NCI-H2081 treated with DMSO at 0.1 percent for 48 hours (cell line): ENCODE results near the gene P4HA1.
"Not testable (repeated sequence)": the region's sequence is repeated elsewhere in the genome, so short reads cannot be mapped to it uniquely, and the experiment has no call there.

Experiments
- DNase-seq: peaks from one replicate; lab custom pipeline; 2025; lab: John Stamatoyannopoulos, UW

Gene P4HA1

DNA sequence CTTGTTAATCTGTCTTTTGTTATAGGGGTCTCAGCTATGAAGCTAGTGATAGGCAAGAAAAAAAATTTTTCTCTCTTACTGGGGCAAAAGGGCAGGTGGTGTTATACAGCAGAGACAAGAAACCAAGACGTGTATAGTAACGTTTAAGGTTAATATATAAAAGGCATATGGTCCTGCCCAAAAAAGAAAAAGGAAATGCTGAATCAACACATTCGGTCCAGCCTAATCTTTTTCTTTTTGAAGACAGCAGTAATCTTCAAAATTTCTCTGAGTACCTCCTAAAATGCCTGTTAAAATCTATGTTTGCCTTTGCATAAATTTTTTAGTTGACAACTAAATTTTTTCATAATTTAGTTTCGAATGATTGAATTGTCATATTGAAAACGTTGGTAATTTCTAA is 54.5 kb downstream of the P4HA1 start:
- DNase-seq: no peak

DNA sequence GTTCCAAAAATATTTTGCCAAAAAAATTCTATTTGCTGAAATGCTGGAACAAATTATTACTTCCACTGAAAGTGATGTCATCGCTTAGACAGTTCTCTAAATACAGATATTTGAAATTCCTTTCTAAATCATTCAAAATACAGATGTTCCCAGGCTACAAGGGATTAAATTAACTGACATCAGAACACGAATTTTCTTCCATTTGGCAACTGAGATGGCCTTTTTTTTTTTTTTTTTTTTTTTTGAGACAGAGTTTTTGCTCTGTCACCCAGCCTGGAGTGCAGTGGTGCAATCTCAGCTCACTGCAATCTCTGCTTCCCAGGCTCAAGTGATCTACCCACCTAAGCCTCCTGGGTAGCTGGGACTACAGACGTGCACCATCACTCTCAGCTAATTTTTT is 57.0 kb downstream of the P4HA1 start:
- no peak for DNase-seq

DNA sequence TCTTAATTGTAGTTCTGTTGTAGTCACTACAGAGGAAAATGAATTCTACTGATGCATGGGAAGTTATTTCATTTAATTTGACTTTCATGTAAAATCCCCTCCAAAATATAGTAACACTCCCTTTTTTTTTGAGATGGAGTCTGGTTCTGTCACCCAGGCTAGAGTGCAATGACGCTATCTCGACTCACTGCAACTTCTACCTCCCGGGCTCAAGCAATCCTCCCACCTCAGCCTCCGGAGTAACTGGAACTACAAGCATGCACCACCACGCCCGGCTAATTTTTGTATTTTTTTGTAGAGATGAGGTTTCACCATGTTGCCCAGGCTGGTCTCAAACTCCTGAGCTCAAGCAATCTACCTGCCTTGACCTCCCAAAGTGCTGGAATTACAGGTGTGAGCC is 60.4 kb downstream of the P4HA1 start:
- DNase-seq: not testable (repeated sequence)

DNA sequence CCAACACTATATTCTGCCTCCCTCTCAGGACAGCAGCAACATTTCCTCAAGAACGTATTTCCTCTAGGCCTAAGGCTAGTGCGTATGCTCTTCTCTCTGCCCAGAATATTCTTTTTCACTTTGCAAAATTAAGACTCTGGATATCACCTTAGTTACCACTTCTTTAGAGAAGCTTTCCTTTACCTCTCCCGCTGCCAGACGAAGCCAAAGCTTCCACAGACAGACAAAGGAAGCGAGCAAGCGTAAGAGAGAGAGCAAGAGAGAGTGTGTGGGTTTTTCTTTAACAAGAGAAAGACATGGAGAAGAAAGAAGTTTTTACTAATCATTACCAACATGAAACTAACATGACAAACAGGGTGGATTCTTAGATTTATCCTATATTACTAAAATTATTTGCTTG is 64.1 kb downstream of the P4HA1 start:
- no peak for DNase-seq

DNA sequence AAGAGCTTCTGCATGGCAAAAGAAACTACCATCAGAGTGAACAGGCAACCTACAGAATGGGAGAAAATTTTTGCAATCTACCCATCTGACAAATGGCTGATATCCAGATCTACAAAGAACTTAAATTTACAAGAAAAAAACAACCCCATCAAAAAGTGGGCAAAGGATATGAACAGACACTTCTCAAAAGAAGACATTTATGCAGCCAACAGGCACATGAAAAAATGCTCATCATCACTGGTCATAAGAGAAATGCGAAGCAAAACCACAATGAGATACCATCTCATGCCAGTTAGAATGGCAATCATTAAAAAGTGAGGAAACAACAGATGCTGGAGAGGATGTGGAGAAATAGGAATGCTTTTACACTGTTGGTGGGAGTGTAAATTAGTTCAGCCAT is 70.0 kb downstream of the P4HA1 start:
- not testable (repeated sequence) for DNase-seq

DNA sequence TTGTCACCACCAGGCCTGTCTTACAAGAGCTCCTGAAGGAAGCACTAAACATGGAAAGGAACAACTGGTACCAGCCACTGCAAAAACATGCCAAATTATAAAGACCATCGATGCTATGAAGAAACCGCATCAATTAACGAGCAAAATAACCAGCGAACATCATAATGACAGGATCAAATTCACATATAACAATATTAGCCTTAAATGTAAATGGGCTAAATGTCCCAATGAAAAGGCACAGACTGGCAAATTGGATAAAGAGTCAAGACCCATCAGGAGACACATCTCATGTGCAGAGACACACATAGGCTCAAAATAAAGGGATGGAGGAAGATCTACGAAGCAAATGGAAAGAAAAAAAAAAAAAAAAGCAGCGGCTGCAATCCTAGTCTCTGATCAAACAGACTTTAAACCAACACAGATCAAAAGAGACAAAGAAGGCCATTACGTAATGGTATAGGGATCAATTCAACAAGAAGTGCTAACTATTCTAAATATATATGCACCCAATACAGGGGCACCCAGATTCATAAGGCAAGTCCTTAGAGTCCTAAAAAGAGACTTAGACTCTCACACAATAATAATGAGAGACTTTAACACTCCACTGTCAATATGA is 73.1 kb downstream of the P4HA1 start:
- not testable (repeated sequence) for DNase-seq

DNA sequence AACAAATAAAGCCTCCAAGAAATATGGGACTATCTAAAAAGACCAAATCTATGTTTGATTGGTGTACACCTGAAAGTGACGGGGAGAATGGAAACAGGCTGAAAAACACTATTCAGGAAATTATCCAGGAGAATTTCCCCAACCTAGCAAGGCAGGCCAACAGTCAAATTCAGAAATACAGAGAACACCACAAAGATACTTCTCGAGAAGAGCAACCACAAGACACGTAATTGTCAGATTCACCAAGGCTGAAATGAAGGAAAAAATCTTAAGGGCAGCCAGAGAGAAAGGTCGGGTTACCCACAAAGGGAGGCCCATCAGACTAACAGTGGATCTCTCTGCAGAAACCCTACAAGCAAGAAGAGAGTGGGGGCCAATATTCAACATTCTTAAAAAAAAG is 73.7 kb downstream of the P4HA1 start:
- not testable (repeated sequence) for DNase-seq

DNA sequence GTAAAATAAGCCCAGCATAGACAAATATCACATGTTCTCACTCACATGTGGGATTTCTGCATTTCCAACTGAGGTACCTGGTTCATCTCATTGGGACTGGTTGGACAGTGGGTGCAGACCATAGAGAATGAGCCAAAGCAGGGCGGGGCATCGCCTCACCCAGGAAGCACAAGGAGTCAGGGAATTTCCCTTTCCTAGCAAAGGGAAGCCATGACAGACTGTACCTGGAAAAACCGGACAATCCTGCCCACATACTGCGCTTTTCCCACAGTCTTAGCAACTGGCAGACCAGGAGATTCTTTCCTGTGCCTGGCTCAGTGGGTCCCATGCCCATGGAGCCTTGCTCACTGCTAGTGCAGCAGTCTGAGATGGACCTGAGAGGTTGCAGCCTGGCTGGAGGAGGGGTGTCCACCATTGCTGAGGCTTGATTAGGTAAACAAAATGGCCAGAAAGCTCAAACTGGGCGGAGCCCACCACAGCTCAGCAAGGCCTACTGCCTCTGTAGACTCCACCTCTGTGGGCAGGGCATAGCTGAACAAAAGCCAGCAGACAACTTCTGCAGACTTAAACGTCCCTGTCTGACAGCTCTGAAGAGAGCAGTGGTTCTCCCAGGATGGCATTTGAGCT is 75.0 kb downstream of the P4HA1 start:
- DNase-seq: not testable (repeated sequence)

DNA sequence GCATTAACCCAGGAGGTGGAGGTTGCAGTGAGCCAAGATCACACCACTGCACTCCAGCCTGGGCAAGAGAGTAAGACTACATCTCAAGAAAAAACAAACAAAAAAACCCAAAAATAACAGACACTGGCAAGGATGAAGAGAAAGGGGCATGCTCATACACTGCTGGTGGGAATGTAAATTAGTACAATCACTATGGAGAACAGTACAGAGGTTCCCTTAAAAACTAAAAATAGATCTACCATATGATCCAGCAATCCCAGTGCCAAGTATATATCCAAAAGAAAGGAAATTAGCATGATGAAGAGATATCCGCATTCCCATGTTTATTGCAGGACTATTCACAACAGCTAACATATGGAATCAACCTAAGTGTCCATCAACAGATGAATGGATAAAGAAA is 75.6 kb downstream of the P4HA1 start:
- no peak for DNase-seq

DNA sequence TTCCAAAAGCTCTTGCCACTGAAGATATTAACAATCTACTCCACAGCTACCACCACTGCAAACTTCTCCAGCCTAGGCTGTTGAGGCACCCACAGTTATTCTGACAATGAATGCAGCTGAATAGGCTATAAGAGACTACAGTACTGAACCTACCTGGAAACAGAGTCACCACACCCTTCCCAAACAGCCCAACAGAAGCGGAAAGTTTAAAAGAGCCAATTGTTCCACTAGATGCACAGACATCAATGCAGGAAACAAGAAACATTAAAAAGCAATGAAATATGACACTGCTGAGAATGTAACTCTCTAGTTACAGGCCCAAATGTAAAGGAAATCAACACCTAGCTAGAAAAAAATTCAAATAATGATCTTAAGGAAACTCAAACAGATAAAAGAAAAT is 77.6 kb downstream of the P4HA1 start:
- no peak for DNase-seq

DNA sequence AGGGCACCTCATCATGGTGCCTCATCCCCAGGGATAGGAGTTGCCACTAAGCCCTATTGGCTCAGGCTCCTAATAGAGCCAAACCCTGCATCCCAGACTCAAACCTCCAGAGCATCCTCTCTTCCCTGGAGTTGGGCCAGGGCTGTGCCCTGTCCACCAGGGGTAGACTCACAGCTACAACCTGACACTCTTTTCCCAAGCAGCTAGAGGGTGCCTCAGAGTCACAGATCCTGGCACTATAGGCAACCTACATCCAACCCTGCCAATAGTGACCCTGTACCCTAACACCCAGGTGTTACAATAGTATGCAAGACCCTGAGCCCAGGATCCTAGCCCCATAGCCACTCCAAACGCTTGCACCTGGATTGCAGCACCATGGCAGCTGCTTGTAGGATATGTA is 78.0 kb downstream of the P4HA1 start:
- DNase-seq: no peak

DNA sequence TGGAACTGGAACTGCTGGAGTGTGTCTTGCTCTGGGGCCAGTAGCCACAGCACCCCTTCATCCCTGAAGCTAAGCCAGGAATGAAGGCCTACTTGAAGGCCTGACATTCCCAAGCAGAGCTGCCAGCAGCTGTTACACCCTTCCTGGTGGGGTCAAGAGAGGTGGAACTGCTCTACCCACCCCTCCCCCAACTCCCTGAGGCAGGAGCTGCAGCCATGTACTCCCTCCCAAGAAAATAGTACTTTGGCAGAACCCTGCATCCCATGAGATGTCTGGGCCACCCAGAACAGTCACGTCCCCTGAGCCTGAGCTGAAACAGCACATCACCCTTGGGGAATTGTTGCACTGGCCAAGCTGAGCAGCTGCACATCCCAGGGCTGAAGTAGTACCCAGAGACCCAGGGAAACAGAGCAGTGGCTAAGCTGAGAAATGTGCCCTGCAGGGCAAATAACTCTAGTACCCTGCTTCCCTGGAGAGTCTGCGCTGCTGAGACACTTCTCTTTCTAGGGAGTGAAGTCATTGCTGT is 78.6 kb downstream of the P4HA1 start:
- no peak for DNase-seq

DNA sequence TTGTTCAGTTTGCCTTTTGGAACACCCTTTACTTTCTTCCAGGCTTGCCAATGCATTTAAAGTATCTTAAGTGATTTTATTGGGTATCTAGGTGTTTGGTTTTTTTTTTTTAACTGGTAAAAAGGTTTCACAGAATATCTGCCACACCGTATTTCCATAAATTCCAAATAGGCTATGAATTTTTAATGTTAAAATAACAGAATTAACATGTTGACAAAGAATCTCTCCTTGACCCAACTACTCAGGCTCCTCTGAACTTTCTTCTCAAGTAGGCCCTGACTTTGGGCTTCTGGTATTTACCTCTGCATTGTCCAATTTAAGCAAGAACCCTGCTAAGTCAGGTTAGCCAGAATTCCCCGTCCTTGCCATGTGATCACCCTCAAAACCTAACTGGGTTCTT is 80.9 kb downstream of the P4HA1 start:
- no peak for DNase-seq

DNA sequence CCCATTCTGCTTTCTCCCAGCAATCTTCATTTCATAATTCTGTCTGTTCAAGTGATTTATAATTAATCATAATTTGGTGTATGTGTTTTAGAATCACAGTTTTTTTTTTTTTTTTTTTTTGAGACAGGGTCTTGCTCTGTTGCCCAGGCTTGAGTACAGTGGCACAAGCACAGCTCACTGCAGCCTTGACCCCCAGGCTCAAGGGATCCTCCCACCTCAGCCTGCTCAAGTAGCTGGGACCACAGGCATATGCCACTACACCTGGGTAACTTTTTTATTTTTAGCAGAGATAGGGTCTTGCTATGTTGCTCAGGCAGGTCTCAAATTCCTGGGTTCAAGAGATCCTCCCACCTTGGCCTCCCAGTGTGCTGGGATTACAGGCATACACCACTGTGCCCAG is 92.8 kb downstream of the P4HA1 start:
- no peak for DNase-seq

DNA sequence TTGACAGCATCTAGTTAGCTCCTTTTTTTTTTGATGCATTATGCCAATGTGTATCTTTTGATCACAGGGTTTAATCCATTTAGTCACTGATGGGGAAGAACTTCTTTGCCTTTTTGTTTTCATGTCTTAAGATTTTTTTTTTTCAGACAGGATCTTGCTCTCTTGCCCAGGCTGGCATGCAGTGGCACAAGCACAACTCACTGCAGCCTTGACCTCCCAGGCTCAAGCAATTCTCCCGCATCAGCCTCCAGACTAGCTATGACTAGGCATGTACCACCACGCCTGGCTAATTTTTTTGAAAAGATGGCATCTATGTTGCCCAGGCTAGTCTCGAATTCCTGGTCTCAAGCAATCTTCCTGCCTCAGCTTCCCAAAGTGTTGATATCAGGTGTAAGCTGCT is 95.7 kb downstream of the P4HA1 start:
- no peak for DNase-seq

DNA sequence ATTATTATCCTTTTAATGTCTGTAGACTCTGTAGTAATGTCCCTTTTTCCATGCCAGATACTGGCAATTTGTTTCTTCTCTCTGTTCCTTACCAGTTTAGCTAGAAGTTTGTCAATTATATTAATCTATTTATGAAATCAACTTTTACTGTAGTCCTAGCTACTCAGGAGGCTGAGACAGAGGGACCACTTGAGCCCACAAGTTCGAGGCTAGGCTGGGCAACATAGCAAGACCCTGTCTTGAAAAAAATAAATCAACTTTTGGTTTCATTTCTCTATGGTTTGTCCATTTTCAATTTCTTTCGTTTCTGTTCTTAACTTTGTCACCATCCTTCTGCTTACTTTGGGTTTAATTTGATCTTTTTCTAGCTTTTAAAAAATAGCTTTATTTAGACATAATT is 99.6 kb downstream of the P4HA1 start:
- DNase-seq: no peak

DNA sequence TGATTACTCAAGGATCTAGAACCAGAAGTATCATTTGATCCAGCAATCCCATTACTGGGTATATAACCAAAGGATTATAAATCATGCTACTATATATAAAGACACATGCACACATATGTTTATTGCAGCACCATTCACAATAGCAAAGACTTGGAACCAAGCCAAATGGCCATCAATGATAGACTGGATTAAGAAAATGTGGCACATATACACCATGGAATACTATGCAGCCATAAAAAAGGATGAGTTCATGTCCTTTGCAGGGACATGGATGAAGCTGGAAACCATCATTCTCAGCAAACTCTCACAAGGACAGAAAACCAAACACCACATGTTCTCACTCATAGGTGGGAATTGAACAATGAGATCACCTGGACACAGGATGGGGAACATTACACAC is 101.2 kb downstream of the P4HA1 start:
- DNase-seq: not testable (repeated sequence)

DNA sequence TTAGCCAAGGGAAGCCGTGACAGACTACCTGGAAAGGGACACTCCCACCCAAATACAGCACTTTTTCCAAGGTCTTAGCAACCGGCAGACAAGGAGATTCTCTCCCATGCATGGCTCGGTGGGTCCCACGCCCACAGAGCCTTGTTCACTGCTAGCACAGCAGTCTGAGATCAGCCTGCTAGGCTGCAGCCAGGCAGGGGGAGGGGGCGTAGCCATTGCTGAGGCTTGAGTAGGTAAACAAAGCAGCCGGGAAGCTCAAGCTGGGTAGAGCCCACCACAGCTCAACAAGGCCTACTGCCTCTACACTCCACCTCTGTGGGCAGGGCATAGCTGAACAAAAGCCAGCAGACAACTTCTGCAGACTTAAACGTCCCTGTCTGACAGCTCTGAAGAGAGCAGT is 106.9 kb downstream of the P4HA1 start:
- not testable (repeated sequence) for DNase-seq

DNA sequence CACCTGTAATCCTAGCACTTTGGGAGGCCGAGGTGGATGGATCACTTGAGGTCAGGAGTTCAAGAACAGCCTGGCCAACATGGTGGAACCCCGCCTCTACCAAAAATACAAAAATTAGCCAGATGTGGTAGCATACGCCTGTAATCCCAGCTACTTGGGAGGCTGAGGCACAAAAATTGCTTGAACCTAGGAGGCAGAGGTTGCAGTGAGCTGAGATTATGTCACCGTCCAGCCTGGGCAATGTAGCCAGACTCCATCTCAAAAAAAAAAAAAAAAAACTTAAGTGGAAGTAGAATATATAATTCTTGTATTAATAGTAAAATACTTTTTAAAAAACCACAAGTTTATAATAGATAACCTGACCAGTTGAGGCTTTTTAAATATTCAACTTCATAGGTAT is 112.0 kb downstream of the P4HA1 start:
- DNase-seq: not testable (repeated sequence)

DNA sequence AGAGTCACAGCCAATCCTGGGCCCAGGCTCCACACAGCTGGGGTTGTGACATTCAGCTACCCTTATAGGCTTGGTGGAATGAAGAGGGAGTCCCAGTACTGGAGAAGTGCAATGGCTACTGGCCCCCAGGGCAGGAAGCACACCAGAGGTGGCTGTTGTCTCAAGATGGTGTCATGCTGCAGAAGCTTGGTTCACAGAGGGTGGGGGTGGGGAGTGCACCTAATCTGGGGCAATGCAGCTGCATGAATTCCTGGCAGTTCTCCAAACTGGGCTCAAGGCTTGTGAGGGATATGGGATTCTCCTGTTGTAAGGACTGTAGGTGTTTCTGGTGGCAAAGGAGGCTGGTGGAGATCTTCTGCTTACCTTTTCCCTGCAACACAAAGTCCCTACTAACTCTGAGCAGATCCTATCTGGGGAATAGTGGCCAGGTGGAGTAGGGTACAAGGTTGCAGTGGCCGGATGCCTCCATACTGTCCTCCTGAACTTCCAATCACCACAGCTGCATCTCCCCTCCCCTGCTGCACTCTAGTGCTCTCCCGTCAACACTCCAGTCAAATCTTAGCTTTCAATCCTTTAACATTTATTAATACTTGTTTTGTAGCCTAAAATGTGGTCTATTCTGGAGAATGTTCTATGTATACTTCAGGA is 114.7 kb downstream of the P4HA1 start:
- no peak for DNase-seq

DNA sequence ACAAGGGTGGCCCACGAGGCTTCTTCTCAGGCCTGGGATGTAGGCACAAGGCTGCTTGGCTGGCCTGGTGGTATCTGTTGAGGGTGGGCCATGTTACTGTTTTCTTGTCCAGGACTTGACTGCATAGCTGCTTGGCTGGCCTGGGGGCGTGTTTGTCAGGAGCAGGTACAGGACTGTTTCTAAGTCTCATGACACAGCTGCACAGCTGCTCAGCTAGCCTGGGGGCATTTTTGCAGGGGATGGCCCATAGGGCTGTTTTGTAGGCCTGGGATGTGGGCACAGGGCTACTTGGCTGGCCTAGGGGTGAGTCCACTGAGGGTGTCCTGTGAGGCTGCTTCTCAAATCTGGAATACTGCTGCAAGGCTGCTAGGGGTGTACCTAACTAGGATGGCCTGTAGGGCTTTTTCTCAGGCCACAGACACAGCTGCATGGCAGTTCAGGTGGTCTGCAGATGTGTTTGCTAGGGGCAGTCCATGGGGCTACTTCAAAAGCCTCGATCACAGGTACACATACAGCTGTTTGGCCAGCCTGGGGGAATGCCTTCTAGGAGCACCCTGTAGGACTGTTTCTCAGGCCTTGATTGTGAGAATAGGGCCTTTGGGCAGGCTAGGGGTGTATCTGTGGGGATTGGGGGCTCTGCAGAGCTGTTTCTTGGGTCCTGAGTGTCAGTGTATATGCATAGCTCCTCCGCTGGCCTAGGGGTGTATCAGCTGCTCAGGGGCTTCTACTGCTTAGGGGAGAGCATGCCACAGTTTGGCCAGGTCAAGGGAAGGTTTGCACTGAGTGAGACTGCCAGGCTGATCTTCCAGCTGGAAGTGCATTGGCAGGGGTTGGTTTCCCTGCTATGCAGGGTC is 115.4 kb downstream of the P4HA1 start:
- no peak for DNase-seq

DNA sequence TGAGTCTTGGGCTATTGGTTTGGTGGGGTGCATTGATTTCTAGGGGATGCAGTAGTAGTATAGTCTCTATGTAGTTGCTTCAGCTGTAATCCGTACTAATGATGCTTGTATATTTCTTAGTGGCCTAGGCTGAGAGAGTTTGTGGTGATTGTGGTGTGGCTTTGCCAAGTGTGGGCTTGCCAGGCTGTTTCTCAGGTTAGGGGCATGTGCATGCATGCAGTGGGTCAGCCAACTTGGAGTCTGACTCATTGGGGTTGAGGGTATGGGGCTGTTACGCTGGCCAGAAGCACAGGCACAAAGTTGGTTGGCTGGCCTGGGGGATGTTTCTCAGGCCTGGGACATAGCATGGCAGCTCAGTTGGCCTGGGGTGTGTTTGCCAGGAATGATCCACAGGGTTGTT is 116.3 kb downstream of the P4HA1 start:
- no peak for DNase-seq

DNA sequence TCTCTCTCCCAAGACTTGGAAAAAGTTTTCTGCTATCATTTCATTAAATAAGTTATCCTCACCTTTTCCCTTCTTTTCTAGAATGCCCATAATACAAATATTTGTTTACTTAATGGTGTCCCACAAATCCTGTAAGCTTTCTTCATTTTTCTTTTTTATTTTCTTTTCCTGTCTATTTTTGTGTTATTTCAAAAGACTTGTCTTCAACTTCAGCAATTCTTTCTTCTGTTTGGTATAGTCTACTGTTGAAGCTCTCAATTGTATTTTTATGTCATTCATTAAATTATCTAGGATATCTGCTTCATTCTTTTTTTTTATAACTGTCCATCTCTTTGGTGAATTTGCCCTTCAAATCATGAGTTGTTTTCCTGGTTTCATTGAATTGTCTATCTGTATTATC is 117.0 kb downstream of the P4HA1 start:
- DNase-seq: no peak
